HG03378 (cell line): Measurements from ENCODE around the gene SCRT2.

Experiments
- ATAC-seq: cut with Tn5 transposase; IDR thresholded peaks from one replicate; pipeline ENCODE4 v1.9.1; 2021; ENCODE audit warnings: mild to moderate bottlenecking, moderate library complexity; ENCODE audit not compliant: unreplicated experiment

SCRT2 gene

DNA sequence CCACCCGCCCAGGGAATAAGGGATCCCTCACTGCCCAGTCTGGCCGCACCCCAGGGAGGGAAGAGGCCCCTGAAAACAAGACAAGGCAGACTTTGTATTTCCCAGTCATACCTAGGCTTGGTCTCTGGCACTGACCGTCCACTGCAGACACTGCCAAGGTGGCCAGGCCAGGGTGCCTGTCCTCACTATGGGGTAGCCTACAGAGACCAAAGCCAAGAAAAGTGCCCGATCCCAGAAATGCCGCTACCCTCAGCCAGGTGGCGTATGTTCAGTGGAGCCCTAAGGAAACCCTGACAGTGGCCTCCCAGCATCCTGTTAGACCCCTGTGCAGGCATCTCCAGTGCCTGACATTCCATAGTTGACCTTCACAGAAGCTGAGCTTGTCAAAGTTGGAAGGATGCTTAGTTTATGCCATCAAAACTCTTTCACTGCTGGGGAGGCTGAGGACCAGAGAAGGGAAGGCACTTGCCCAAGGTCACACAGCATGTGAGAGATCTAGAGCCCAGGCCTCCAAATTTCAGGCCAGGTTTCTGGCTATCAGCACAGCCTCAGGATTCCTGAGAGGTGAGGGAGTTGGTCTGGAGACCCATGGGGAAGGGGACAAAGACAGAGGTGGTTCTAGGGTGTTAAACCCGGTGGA, 2.5 kb downstream of the SCRT2 start:
- ATAC-seq, result no peak

DNA sequence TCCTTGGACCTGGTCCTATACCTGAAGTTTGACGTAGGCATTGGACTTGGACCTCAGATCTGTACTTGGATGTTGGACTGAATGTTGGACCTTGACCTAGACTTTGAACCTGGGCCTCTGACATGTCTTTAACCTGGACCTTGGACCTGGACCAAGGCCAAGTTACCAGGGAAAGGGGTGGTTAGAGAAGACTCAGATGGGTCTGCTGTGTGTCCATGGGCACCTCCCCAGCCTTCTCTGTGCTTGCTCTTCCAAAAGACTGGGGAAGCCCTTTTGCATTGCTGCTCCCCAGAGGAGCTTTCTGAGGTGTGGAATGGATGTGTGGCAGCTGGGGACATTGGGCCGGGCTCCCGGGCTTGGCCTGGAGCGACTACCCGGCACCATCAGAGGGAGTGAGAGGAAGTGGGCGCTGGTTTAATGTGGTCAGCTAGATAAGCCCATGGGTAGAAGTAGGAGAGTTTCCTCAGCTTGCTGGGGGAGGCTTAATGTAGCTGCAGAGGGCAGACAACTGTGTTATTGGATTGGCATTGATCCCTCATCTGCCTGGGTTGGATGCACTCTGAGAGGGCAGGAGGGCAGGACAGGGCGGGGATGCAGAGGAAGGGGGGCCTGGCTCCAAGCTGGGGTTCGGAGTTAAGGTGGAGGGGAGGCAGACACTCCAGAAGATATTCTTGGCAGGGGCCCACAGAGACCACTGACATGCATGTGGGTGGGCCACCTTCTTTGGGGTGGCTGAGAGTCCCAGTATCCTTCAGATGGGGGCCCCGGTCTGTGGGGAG, 4.2 kb downstream of the SCRT2 start:
- no peak for ATAC-seq

DNA sequence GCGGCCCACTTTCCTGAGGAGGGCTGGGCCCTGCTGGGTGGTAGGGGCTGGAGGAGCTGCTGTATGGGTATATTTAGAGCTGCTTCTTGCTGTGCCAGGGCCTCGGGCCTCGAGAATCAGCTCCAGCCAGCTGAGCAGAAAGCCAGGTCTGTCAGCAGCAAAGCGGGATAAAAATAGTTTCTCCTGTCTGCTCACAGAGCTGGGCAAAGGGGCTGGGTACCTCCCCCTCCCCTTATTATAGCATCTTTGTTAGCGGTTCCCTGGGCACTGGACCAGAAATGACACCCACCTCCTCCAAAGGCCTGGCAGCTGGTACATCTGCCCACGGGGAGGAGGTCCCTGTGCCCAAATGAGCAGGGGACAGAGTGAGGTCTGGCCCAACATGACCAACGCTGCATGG, 6.0 kb downstream of the SCRT2 start:
- no peak for ATAC-seq

DNA sequence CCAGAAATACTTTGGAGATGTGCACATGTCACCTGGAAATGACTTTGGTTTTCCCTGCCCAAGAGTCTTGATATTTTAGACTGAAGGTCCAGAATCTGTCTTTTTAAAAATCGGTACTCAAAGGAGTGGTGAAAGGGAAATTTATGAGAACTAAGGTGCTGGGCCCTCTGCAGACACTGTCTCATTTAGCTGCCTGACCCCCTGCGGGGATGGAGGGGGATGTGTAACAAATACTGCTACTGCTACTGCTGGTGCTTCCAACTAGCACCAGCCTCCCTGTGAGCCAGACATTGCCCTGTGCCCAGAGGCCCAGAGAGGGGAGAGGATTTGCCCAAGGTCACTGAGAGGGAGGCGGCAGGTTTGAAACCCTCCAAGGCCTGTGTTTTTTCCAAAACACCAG, 7.0 kb downstream of the SCRT2 start:
- no peak for ATAC-seq

DNA sequence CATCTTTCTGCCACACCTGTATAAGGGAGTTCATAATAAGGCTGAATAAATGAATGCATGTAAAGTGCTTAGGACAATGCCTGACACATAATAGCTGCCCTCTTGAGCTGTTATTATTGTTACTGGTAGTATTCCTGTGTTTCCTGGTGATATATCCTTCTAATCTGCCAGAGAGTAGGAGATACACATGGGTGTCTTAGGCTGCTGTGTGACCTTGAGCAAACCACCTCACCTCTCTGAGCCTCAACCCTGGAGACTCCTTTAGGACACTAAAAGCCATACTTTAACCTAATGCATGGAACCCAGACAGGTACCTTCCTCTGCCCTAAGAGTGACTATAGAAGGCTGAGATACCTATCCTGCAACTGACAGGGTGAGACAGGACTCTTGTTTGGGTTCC, 7.6 kb downstream of the SCRT2 start:
- no peak for ATAC-seq

DNA sequence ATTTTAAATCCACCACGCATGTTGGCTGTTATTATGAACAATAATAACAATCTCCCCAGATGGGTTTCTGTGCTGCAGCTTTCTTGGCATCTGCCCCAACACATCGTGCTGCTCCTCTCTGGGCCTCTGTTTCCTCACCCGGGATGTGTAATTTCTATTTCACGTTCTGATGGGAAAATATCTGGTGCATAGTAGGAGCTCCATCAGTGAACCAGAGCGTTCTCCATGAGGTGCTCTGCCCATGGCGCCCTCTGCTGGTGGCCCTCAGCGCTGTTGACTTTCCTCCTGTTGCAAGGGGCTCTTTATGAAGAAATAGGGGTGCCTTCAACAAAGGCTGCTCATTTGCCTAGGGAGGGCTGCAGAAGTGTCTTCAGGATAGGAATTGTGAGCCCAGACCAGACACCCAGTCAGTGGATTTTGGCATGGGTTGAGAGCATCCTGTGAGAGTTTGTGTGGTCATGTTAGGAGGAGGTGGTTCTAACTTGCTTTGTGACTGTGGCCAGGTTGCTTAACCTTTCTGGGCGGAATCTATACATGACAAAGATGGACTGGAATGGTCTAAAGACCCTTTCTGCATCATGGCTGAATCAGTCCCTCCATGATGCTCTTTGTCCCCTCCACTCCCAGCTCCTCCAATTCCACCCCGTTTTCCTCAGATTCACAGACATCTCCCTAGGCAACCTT, 8.1 kb downstream of the SCRT2 start:
- ATAC-seq, result no peak

DNA sequence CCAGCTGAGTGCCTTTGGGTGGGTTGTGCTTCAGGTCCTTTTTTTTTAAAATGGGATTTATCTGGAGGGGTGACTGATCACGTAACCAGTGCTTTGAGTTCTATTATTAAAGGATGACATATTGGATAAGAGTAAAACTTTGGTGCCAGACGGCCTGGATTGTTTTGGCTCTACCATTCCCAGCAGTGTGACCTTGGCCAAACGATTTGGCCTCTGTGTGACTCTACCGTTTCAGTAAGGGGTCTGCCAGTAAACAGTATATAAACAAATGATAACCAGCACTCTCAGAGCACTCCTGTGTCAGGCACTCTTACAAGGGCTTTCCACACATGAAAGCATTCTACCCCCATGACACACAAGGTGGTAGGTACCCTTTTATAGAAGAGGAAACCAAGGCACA, 8.7 kb downstream of the SCRT2 start:
- ATAC-seq, result no peak

DNA sequence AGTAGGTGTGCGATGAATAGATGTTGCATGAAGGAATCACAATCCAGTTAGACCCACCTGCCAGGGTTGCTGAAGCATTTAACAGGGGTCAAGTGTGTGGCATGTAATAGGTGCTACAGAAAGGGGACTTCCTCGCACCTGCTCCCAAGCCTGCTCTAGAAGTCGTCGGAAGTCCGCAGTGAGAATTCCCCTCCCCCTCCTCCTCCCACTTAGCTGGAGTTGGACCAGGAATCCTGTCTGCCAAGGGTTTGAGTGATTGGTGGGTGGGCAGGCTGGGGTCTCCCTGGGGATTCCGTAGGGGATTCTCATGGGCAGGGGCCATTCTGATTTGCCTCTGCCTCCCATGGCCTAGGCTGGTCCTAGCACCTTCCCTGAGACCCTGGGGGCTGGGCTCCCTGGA, 10.3 kb downstream of the SCRT2 start:
- ATAC-seq, result no peak

DNA sequence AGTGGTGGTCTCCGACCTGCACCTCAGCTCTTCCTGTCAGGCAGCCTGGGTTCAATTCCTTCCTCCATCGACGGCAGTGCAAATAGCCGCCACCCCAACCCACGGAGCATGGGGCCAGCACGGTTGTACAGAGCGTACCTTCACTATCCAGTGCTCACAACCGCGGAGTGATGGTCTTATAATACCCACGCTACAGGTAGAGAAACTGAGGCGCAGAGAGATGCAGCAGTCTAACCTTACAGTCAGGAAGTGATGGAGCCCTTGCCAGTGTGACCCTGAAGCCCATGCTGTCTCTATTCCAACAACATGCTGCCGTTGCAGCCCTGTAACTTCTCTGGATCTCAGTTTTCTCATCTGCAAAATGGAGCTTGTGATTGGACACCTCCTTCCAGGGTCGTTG, 11.0 kb downstream of the SCRT2 start:
- ATAC-seq, result no peak

DNA sequence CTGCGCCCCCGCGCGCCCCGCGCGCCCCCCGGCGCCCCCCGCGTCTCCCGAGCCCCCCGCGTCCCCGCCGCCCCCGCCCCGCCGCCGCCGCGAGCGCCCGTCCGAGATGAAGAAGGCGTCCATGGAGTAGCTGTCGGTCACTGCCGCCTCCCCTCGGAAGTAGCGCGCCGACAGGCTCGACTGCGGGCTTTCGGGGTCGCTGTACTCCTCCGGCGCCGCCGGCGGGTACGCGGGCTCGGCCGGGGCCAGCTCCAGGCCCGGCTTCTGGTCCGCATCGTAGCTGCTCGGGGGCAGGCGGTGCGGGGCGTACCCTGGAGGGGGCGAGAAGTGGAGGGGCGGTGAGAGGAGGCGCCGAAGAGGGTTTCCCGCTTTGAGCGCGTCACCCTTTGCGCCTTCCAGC, 11.5 kb downstream of the SCRT2 start:
- ATAC-seq, result no peak

DNA sequence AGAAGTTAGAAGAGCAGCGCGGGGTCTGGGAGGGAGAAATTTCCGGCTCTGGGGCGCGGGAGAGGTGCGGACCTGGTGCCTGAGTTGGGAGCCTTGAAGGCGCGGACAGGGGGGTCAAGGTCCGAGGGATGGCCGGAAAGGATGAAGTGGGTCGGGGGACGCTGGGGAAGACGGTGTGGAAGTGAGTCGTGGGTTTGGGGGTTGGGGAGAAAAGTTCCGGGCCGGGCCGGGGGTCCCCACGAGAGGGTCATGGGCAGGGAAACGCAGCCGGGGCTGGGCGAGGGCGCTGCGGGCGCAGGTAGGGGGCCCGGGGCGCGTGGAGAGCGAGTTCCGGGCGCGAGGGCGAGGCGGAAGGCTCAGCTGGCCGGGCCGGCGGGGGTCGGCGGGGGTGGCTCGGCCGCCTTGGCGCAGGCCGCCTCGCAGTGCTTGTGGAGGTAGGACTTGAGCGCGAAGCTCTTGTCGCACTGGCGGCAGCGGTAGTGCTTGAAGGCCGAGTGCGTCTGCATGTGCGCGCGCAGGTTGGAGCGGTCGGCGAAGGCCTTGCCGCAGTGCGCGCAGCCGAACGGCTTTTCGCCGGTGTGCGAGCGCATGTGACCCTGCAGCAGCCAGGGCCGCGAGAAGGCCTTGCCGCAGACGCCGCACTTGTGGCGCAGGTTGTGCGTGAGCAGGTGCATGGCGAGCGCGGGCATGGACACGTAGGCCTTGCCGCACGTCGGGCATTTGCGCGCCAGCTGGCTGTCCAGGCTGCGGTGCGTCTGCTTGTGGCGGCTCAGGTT, 12.1 kb downstream of the SCRT2 start:
- no peak for ATAC-seq

DNA sequence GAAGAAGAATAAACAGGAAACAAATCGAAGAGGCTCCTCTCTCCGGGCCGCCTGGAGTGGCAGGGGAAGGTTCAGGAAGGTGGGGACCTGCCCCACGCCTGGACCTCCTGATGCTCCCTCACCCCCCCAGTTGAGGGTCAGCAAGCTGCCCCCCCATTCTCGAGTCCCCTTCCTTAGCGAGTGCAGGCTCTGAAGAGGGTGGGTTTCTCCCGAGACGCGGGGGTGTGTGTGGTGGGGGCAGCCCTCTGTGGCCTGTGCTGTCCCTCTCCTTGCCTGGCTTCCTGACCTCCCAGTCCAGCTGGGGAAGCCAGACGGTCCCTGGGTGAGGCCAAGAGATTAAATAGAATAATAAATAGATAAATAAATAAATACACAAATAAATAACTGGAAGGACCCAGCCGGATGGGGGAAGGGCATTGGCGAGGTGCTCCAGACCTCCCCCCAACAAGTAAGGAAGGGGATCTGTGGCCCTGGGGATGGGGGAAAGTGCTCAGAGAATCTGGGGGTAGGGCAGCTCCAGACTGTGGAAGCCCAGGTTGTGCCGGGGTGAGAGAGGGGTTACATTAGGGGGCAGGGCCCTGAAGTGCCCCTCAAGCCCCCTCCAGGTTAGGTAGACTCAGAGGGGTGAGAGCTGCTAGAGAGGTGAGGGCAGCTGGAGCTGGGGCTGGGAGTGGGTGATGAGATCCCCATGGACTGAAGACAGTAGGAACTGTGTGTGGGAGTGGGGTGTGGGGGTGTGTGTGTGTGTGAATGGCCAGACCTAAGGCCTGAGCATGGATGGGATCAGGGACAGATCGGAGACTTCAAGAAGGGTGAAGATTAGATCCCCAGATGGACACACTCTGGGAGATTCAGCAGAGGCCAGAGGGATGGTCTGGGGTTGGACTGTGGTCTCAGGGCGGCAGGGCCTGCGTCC, 13.1 kb downstream of the SCRT2 start:
- ATAC-seq, result no peak

DNA sequence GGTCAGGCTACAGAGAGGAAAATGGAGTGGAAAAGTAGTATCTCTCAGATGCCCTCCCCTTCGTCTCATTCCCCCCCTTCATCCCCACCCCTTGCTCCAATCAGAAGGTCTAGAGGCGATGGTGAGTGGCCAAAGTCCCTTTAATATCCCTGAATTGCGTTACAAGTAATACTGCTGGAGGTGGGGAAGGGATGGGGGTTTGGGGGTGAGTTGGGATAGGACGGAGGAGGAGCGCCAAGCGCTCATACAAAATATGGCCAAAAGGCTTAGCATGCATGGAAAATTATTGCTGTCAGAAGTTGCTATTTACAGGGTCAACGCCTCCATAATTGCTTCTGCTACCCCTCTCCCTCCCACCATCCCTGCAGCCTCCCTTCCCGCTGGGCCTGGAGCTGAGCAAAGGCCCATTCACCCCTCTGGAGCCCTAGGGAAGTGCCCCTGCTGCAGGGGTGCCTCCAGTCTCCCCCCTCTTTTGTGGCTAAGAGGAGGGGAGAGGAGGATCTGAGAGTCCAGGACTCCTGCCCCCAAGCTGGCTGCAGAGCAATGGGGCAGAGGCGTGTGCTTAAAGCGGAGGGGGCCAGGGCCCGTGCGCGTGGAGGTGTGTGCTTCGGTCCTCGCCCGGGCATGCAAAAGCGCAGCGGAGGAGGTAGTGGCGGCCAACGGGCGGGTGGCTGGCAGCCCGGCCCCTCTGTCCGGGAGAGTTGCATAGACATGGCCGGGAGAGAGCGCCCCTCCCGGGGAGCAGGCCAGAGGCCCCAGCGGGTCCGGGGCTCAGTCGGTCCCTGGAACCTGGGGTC, 13.9 kb downstream of the SCRT2 start:
- no peak for ATAC-seq

DNA sequence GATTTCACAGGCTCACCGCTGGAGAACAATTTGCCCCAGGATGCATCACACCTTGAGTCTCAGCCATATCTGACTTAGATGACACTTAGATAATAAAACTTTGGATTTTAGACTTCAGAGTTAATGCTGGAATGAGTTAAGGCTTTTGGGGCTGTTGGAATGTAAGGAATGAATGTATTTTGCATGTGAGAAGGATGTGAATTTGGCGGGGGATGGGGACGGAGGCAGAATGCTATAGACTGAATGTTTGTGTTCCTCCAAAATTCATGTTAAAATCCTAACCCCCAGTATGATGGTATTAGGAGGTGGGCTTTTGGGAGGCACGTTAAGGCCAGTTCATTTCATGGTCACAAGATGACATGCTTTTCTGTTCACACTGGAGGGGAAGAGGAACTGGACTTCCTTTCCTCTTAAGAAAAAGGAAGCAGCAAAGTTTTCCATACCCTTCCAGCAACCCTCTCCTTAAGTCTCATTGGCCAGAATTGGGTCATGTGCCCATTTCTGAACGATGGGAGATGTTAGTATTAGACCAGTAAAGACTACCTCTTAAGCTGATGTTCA, 16.8 kb downstream of the SCRT2 start:
- ATAC-seq, result no peak

DNA sequence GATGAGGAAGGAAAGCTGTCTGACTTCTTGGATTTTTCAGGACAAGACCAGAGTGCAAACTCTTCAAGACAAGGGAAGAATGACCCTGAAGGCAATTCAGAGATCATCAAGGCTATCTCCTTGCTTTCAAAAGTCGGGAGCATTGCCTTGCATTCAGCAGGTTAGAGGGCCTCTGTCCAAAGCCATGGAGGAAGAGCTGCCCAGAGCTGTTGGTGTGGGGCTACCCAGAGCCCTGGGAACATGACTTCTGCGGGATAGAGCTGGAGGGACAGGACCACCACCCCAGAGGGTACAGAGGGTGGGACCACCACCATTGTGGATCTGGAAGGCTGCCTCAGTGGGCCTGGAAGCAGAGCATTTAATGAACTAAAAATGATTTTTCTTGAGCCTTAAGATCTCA, 17.4 kb downstream of the SCRT2 start:
- ATAC-seq, result no peak

DNA sequence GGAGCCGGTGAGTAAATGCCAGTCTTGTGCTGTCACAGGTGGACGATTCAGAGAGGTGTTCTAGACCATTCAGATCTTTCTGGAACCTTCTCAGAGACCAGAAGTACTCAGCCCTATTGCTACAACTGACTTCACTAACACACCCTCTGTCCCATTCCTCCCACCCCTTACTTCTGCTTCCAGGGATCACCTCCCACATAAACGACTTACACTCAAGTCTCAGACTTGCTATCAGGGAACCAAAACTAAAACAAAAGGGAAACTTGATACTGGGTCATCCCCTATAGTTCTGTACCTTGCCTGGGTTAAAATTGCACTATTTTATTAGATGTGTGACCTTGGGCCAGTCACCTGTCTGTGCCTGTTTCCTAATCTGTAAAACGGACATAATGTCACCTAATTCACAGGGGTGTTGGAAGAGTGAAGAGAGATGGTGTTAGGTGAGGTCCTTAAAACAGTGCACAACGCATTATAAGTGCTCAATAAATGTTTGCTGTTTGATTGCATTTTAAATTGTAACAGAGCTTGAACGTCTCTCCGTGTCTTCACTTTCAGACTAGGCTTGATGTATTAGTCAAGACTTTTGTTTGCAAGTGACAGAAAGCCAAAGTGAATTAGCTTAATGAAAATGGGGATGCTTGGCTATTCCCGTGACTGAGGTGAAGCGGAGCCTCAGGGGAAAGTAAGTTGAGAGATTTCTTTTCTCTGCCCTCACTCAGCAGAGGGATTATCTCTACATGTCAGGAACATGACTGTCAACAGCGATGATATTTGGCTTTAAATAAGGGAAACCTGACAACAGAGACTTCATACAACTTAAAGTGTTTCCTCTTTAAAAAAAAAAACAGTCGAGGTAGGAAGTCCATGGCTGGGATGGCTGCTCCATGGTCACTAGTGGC, 19.6 kb downstream of the SCRT2 start:
- ATAC-seq, result no peak

DNA sequence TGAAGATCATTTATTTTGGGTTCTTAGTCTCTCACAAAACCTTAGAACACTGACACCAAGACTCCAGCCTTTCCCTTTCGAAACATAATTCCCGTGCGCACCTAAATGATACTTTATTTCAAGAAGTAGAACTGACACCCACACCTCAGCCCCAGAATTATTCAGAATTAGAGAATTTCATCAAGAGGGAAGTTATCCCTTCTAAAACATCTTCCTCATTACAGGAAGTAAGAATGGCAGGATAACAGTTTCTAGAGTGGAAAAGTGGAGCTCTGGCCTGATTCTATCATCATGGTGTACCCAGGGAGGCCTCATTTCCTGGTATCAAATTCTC, 21.2 kb downstream of the SCRT2 start:
- ATAC-seq, result no peak
